NCI-H345 (cell line): ENCODE results near the gene HMGXB4.
"Not testable (repeated sequence)": the region's sequence is repeated elsewhere in the genome, so short reads cannot be mapped to it uniquely, and the experiment has no call there.

Experiments
- DNase-seq: peaks from one replicate; lab custom pipeline; 2025; lab: John Stamatoyannopoulos, UW

The HMGXB4 gene

DNA sequence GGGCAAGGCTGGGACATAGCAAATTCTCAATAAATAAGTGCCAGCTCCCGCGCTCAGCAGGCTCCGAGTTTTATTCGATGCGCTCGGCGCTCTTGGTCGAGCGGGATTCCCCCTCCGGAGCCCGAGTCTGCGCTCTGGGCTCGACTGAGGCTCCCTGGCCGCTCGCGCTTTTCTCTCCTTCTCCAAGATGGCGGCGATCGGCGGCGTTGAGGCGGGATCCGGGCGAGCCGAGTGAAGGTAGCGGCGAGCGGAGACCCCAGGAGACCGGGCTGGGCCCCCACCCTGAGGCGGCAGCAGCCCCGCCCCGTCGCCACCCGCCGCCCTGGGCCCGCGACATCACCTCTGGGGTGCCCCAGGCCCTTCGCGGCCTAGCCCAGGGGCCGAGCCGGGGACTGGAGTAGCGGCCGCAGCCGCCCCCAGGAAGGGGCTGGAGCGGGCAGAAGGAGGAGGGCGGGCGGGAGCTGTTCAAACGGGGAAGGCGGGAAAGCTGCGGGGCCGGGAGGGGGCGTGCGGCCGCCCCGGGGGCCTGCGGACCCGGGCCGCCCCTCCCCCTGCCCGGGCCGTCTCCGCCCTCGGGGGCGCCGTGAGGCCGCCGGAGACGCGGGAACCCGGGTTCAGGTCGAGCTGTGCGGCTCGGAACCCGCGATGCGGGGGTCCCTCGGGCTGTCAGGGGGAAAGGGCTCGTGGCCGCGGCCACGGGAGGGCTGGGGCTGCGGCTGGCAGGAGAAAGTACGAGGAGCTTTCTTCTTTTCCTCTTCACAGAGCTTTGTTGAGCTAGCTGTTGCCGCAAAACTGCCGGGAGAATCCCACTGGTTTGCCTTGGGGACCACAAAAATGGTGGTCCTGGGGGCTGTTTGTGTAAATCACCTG is at the start of gene HMGXB4:
Gene HMGXB4 (plus strand): TSS at position 173 of the 870 bp plus-strand sequence. CDS start 4,898 bp downstream, outside the sequence.
- DNase-seq, result peak; percentile 88

GRCh38 chr22:35208003-35208402 is 49.3 kb upstream of the HMGXB4 start:
- DNase-seq, result no peak

DNA sequence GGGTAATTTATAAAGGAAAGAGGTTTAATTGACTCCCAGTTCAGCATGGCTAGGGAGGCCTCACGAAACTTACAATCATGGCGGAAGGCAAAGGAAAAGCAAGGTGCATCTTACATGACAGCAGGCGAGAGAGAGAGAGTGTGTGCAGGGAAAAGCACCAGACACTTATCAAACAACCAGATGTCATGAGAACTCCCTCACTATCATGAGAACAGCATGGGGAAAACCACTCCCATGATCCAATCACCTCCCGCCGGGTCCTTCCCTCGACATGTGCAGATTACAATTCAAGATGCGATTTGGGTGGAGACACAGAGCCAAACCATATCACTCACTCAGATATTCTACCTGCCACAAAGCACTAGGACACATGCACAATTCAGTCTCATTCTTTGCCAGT is 48.1 kb upstream of the HMGXB4 start:
- DNase-seq, result no peak

DNA sequence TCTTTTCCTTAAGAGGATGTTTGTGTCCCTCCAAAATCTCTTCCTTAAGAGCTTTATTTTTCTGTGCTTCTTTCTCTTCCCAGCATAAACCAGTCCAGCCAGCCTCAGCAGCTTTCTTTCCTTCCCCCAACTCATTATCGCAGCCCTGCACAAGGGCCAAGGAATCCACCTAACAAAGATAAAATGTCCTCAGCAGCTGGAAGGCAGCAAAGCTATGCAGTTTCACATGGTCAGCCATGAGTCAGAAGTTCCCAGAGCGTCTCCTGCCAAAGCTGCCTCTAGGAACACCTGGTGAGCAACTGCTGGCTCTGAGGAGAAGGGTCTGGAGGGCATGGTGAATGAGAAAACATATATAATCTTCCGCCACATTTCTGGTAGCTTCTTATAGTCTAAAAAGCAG is 45.3 kb upstream of the HMGXB4 start:
- DNase-seq, result no peak

GRCh38 chr22:35212996-35213395 is 44.3 kb upstream of the HMGXB4 start:
- no peak for DNase-seq

GRCh38 chr22:35214968-35215367 is 42.3 kb upstream of the HMGXB4 start:
- DNase-seq, result no peak

GRCh38 chr22:35215993-35216392 is 41.3 kb upstream of the HMGXB4 start:
- DNase-seq, result no peak

DNA sequence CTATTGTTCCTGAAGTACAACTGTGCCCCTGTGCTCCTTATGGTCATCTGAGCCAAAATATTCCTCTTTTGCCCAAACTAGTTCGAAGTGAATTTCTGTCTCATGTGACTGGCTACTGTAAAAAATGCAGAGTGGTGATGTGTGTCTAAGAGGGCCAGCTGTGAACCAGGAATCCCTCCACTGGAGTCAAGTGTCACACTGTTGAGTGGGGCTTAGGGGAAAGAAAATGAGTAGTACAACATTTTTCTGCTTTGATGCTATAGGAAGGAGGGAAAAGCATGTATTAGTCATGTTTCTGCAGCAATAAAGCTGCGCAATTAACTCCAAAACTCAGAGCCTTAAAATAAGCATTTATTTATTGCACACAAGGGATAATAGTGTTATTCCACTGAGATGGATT is 39.8 kb upstream of the HMGXB4 start:
- no peak for DNase-seq

GRCh38 chr22:35218079-35218478 is 39.2 kb upstream of the HMGXB4 start:
- no peak for DNase-seq

- DNase-seq, result no peak
Observed at GRCh38 chr22:35219012-35219411, 38.3 kb upstream of the HMGXB4 start.

- no peak for DNase-seq
Observed at GRCh38 chr22:35220221-35220620, 37.1 kb upstream of the HMGXB4 start.

DNA sequence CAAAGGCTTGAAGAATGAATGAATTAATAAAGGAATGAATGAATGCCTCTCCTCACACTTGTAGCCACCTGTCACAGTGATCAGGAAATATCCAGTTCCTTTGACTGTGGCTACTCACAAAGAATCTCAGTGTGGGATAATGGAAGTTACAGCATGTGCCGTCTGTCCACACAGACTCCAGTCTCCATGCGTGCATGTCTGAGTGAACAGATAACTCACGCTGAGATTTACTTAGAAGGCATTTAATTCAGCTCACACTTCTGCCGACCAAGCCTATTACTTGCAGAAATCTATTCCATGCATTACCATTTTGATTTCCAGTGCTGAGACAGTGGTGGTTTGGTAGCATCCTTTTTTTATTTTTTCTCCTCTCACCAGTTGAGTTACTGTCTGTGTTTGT is 32.3 kb upstream of the HMGXB4 start:
- DNase-seq, result no peak

DNA sequence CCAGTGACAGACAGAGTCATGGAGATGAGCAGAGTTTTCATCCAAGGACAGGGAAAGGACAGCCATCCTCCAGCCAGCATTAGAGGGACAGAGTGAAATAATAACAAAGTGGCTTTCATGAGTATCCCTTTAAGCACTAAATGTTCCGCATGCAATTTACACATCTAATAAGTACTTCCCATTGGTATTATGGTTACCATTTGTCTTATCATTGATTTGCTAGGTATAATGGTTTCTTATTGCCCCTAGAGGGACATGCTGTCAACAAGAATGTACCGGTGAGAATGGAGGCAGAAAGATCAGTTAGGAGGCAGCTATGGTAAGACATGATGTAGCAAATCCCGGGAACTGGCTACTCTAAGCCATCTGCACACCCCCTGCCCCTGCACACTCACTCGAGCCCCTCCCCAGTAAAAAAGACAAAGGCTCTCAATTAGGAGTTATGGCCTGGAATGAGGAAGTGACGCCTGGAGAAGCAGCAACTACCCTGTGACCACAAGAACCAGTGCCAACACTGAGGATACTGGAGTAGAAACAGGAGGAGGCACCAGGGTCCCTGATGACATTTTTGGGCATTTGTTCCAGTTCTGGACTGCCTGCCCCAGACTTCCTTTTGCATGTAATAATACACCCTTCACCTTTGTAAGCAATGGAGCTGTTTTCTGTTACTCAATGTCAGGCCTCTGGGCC is 30.2 kb upstream of the HMGXB4 start:
- no peak for DNase-seq

DNA sequence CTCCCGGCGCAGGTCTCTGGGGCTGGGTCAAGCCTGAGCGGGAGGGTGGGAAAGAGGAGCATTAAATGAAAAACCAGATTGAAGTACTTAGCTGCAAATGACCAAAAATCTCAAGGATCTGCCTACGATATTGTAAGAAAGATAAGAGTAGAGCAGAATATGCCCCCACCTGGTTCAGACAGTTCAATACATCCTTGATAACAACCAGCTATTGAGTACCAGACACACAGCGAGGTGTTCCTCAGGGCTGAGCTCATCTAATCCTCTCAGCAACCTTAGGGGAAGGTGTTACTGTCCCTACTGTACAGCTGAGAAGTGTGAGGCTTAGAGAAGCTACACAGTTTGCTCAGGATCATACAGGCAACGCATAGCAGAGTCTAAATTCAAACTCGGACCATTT is 27.4 kb upstream of the HMGXB4 start:
- no peak for DNase-seq

DNA sequence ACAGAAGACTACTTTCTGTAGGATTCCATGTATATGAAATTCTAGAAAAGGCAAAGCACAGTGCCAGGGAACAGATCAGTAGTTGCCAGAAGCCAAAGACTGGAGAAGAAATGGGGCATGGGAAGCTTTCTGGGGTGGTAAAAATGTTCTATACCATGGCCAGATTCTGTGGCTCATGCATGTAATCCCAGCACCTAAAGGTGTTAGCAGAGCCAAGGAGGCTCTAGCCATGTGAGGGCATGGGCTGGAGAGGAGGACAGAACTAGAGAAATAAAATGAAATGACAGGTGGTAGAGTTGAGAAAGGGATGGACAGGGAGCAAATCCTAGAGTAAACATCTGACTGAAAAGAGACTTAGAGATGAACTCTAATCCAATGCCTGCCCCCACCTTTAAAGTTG is 26.9 kb upstream of the HMGXB4 start:
- DNase-seq, result no peak

DNA sequence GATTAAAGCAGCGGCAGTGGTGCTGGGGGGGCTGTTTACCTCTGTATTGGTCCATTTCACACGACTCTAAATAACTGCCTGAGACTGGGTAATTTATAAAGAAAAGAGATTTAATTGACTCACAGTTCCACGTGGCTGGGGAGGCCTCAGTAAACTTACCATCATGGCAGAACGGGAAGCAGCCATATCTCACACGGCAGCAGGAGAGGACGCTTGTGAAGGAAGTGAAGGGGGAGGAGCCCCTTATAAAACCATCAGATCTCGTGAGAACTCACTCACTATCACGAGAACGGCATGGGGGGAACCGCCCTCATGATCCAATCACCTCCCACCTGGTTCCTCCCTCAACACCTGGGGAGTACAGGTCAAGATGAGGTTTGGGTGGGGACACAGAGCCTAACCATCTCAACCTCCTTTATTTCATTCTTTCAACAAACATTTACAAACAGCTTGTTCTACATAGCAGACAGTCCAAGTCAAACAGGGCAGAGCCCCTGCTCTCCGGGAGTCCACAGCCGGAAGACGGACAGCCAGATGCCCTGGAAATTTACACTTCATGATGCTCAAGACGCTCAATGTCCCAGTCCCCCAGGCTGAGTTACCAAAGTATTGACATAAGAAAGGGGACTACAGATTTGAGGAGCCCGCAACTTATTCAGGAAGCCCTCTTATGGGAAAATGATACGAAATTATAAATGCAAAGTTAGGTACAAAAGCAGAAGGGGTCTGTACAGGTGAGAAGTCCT is 26.3 kb upstream of the HMGXB4 start:
- DNase-seq, result no peak

DNA sequence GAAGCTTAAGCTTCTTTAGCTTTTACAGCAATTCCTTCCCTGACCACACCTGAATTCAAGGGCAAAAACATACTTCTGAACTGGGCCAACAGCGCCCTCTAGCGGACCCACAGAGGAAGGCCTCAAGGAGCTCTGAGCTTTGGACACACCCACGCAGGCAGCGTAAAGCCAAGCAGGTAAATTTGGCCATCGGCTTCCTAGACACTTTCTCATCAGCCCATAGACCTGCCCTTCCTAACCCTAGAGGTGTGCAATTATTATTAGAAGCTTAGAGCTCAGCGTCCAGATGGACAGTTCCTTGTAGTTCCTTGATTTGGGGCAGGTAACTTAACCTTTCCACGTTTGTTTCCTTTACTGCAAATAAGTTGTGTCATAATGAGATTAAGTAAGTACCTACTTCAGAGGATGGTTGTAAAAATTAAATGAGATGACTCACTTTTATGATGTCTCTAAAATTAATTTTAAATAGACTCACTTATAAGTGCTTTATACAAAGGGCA is 25.7 kb upstream of the HMGXB4 start:
- peak; percentile 62 for DNase-seq

GRCh38 chr22:35238749-35239148 is 18.5 kb upstream of the HMGXB4 start:
- DNase-seq, result not testable (repeated sequence)

DNA sequence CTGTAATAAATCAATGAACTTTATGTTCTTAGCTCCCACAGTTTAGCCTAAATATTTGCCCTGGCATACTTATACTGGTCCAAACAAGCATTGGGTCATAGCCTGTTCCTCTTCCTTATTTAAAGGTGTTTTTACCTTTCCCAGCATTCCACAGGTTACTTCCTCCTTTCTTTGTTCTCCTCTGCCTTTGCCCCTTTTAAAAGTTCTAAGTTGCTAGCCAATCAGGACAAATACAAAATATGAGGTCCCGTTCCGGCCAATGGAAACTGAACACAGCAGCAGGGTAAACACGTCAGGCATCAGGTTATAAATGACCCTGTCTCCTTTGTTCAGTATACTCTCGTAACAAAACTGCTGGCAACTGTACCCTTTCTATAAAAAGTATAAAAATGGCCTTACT is 12.8 kb upstream of the HMGXB4 start:
- not testable (repeated sequence) for DNase-seq

GRCh38 chr22:35250156-35250555 is 7.1 kb upstream of the HMGXB4 start:
- no peak for DNase-seq

DNA sequence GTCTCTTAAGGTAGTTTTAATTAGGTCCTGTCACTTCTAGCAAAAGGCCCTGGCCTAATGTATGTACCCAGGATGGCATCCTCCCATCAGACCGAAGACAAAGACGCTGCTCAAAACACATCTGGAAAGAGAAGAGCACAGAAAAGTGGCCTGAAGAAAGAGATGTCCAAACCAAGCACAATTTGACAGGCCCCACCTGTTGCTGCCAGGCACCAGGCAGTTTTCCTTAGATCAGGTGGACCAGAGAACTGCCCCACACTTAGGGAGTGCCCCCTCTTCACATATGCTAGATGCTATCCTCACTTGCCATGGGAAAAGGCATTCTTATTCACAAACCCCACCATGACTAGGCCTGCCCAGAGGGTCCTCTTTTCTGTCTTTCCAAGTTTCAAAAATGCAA is 3.3 kb upstream of the HMGXB4 start:
- no peak for DNase-seq

DNA sequence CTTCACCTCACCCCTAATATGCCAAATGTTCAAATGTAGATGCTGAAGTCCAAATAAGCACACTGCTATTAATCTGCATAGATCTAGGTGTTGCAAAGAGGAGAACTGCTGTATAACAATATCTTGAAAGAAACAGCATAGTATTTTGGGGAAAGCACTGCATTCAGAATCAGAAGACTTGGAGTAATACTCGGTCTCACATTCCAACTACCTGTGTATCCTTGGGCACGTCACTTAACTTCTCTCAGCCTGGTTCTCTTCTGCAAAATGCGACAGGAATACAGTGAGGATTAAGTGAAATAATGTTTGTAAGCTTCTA is 332 bp upstream of the HMGXB4 start:
- DNase-seq, result no peak
